Naive thymus-derived CD4-positive, alpha-beta T cell (primary cell): ENCODE results near the gene CFHR4. TPM values are rescaled to one million over a fixed set of nuclear protein-coding genes. Genes with fewer than 3 reads are reported as not detected.
"Not testable (repeated sequence)": the region's sequence is repeated elsewhere in the genome, so short reads cannot be mapped to it uniquely, and the experiment has no call there.

Experiments used
- ATAC-seq: fragments of 150-1000 bp; cut with Tn5 transposase; 2 replicates; pipeline ENCODE4 v1.10.0; 2021; ENCODE audit warnings: mild to moderate bottlenecking, moderate library complexity
- CTCF ChIA-PET: fragments of 350-600 bp; sonication (Branson Sonifier 250); formaldehyde crosslinking; loops from one replicate; lab custom pipeline; 2021; ENCODE audit warnings: antibody characterized with exemption; lab: Charles Lee
- POLR2A ChIA-PET: fragments of 350-600 bp; sonication (Branson Sonifier 250); formaldehyde crosslinking; loops from one replicate; lab custom pipeline; 2021; ENCODE audit warnings: antibody characterized with exemption, inconsistent platforms; lab: Charles Lee
- DNase-seq, 9 donors: peaks; one replicate each; pipeline versions ENCODE4 v3.0.0 to v3.0.0-alpha.2; 2020 to 2022; ENCODE audit warnings: mixed read lengths in 1 of 9
- H3K27ac ChIP-seq: one replicate; pipeline ENCODE4 v1.7.0; 2013; ENCODE audit warnings: mild to moderate bottlenecking, low read depth, low read length, moderate library complexity
- H3K27me3 ChIP-seq, 2 donors: one replicate each; pipeline ENCODE4 v1.7.0; 2013; ENCODE audit warnings: low read length in 2 of 2, mild to moderate bottlenecking in 2 of 2, moderate library complexity in 2 of 2; ENCODE audit not compliant: control insufficient read depth in 2 of 2, insufficient read depth in 2 of 2
- H3K36me3 ChIP-seq, 3 experiments: 1 replicate in 2 of 3; 2 replicates in 1 of 3; pipeline ENCODE4 v1.7.0; 2013; ENCODE audit warnings: low read length in 3 of 3, mild to moderate bottlenecking in 3 of 3, moderate library complexity in 1 of 3; ENCODE audit not compliant: insufficient read depth in 3 of 3, control insufficient read depth in 2 of 3
- H3K4me1 ChIP-seq, 2 donors: one replicate each; pipeline ENCODE4 v1.7.0; 2013; ENCODE audit warnings: low read length in 2 of 2, mild to moderate bottlenecking in 2 of 2, moderate library complexity in 1 of 2; ENCODE audit not compliant: control insufficient read depth in 2 of 2, insufficient read depth in 2 of 2
- H3K4me3 ChIP-seq: 2 replicates; pipeline ENCODE4 v1.7.0; 2013; ENCODE audit warnings: mild to moderate bottlenecking, low read length
- H3K9me3 ChIP-seq, 3 experiments: 1 replicate in 2 of 3; 2 replicates in 1 of 3; pipeline ENCODE4 v1.7.0; 2013; ENCODE audit warnings: low read length in 3 of 3; ENCODE audit not compliant: control insufficient read depth in 2 of 3
- H3K27ac Mint-ChIP-seq, 9 donors: one replicate each; pipeline ENCODE4 v1.8.0; 2020 to 2022; ENCODE audit warnings: mixed read lengths in 9 of 9, mild to moderate bottlenecking in 8 of 9, moderate library complexity in 5 of 9, inconsistent platforms in 2 of 9
- H3K27me3 Mint-ChIP-seq, 5 donors: one replicate each; pipeline ENCODE4 v1.8.0; 2021 to 2022; ENCODE audit warnings: mixed read lengths in 5 of 5, mild to moderate bottlenecking in 1 of 5
- H3K36me3 Mint-ChIP-seq, 5 donors: one replicate each; pipeline ENCODE4 v1.8.0; 2020 to 2022; ENCODE audit warnings: mixed read lengths in 5 of 5, mild to moderate bottlenecking in 3 of 5, inconsistent platforms in 1 of 5
- H3K4me1 Mint-ChIP-seq, 7 donors: one replicate each; pipeline ENCODE4 v1.8.0; 2020 to 2022; ENCODE audit warnings: mixed read lengths in 7 of 7, mild to moderate bottlenecking in 3 of 7, inconsistent platforms in 1 of 7
- H3K4me3 Mint-ChIP-seq, 10 donors: one replicate each; pipeline ENCODE4 v1.8.0; 2020 to 2022; ENCODE audit warnings: mild to moderate bottlenecking in 10 of 10, mixed read lengths in 10 of 10, moderate library complexity in 6 of 10, inconsistent platforms in 2 of 10
- H3K9me3 Mint-ChIP-seq, 11 donors: one replicate each; pipeline ENCODE4 v1.8.0; 2020 to 2022; ENCODE audit warnings: mixed read lengths in 11 of 11, mild to moderate bottlenecking in 4 of 11, inconsistent platforms in 1 of 11, moderate library complexity in 1 of 11
- intact Hi-C, 2 donors: fragments of 100-400 bp; cut with micrococcal nuclease; formaldehyde crosslinking; loops; one replicate each; pipeline ENCODE4 v1.15.1; 2023
- polyA plus RNA-seq, 2 donors: library from polyadenylated mRNA; unstranded; fragments of 300-500 nt; fragmentation: Illumina TruSeq; gene quantifications; one replicate each; pipeline ENCODE4 v1.2.3, GENCODE V29; 2021
- total RNA-seq, 6 experiments: library from RNA in 5 of 6; stranded (reverse) in 5 of 6; gene quantifications; 1 replicate in 5 of 6; 2 replicates in 1 of 6; pipeline ENCODE4 v1.2.3 and lab custom pipeline; 2021 to 2026

Gene CFHR4
- total and polyA plus RNA-seq, 7 experiments from 2014 or later = not detected

GRCh38 chr1:196891251-196891650 lies 3.4 kb downstream of the CFHR4 start:
- H3K27ac Mint-ChIP-seq = no peak overlapping the region
- ATAC-seq (no peak), DNase-seq (no peak)
- Histone ChIP-seq H3K27ac (no peak overlapping the region), H3K9me3 (no peaks in the 10 kb centered on the region), H3K36me3 (no peaks in the 10 kb centered on the region), H3K4me1 (no peaks in the 10 kb centered on the region), H3K27me3 (no peaks in the 10 kb centered on the region), H3K4me3 (no peak overlapping the region)
- no peak overlapping the region for H3K4me3 Mint-ChIP-seq
- intact Hi-C loops = no loop called here
- H3K36me3 Mint-ChIP-seq = no peaks in the 10 kb centered on the region
- peaks cover 0 to 12% (median under 1%) of the 10 kb centered on the region in 5 donors for H3K27me3 Mint-ChIP-seq
- POLR2A ChIA-PET = no interaction called here
- CTCF ChIA-PET = no interaction called here
- peaks cover 0 to 10% (median 1%) of the 10 kb centered on the region in 11 donors for H3K9me3 Mint-ChIP-seq
- no peaks in the 10 kb centered on the region for H3K4me1 Mint-ChIP-seq

GRCh38 chr1:196896355-196896754 lies 8.5 kb downstream of the CFHR4 start:
- Histone ChIP-seq H3K4me3 (no peak overlapping the region), H3K27me3 (no peaks in the 10 kb centered on the region), H3K27ac (no peak overlapping the region), H3K9me3 (no peaks in the 10 kb centered on the region), H3K36me3 (no peaks in the 10 kb centered on the region), H3K4me1 (no peaks in the 10 kb centered on the region)
- no peak for DNase-seq
- H3K9me3 Mint-ChIP-seq = peaks cover 0 to 6% (median 0%) of the 10 kb centered on the region in 11 donors
- CTCF ChIA-PET = no interaction called here
- intact Hi-C loops = no loop called here
- H3K4me3 Mint-ChIP-seq = no peak overlapping the region
- POLR2A ChIA-PET = no interaction called here
- H3K36me3 Mint-ChIP-seq = peaks cover 0 to 4% (median 0%) of the 10 kb centered on the region in 5 donors
- H3K4me1 Mint-ChIP-seq = no peaks in the 10 kb centered on the region
- H3K27ac Mint-ChIP-seq = no peak overlapping the region
- no peak for ATAC-seq
- peaks cover 12 to 26% (median 23%) of the 10 kb centered on the region in 5 donors for H3K27me3 Mint-ChIP-seq

GRCh38 chr1:196897158-196897828 lies 9.4 kb downstream of the CFHR4 start:
- DNase-seq = no peak
- no peaks in the 10 kb centered on the region for H3K36me3 ChIP-seq
- H3K27ac ChIP-seq = no peak overlapping the region
- ChIA-PET CTCF (no interaction called here), POLR2A (no interaction called here)
- H3K4me1 ChIP-seq = no peaks in the 10 kb centered on the region
- ATAC-seq = no peak
- H3K27me3 ChIP-seq = no peaks in the 10 kb centered on the region
- H3K9me3 ChIP-seq = no peaks in the 10 kb centered on the region
- intact Hi-C loops = no loop called here
- Mint-ChIP-seq H3K27me3 (peaks cover 12 to 28% (median 23%) of the 10 kb centered on the region in 5 donors), H3K9me3 (peaks cover 0 to 6% (median 0%) of the 10 kb centered on the region in 11 donors), H3K4me1 (no peaks in the 10 kb centered on the region), H3K27ac (no peak overlapping the region), H3K4me3 (no peak overlapping the region), H3K36me3 (peaks cover 0 to 4% (median 0%) of the 10 kb centered on the region in 5 donors)
- no peak overlapping the region for H3K4me3 ChIP-seq

- ATAC-seq = no peak
- no peak overlapping the region for H3K4me3 ChIP-seq
- no peaks in the 10 kb centered on the region for H3K27me3 ChIP-seq
- no peaks in the 10 kb centered on the region for H3K36me3 ChIP-seq
- ChIA-PET POLR2A (no interaction called here), CTCF (no interaction called here)
- DNase-seq = no peak
- intact Hi-C loops = no loop called here
- H3K4me1 ChIP-seq = no peaks in the 10 kb centered on the region
- Mint-ChIP-seq H3K9me3 (peaks cover 0 to 3% (median 0%) of the 10 kb centered on the region in 11 donors), H3K36me3 (peaks cover 0 to 4% (median 0%) of the 10 kb centered on the region in 5 donors), H3K4me1 (no peaks in the 10 kb centered on the region), H3K27ac (no peak overlapping the region), H3K27me3 (peaks cover 6 to 22% (median 13%) of the 10 kb centered on the region in 5 donors), H3K4me3 (no peak overlapping the region)
- H3K27ac ChIP-seq = no peak overlapping the region
- H3K9me3 ChIP-seq = no peaks in the 10 kb centered on the region
Observed at GRCh38 chr1:196902344-196902743, 14.5 kb downstream of the CFHR4 start.

GRCh38 chr1:196910215-196910614 lies 22.4 kb downstream of the CFHR4 start:
- Histone ChIP-seq H3K4me1 (no peaks in the 10 kb centered on the region), H3K27ac (no peak overlapping the region), H3K4me3 (no peak overlapping the region), H3K9me3 (no peaks in the 10 kb centered on the region), H3K27me3 (no peaks in the 10 kb centered on the region), H3K36me3 (no peaks in the 10 kb centered on the region)
- intact Hi-C loops = no loop called here
- peaks cover 0 to 7% (median 0%) of the 10 kb centered on the region in 5 donors for H3K27me3 Mint-ChIP-seq
- no peaks in the 10 kb centered on the region for H3K4me1 Mint-ChIP-seq
- DNase-seq (no peak), ATAC-seq (no peak)
- H3K27ac Mint-ChIP-seq = no peak overlapping the region
- ChIA-PET CTCF (no interaction called here), POLR2A (no interaction called here)
- peaks cover 0 to 4% (median 0%) of the 10 kb centered on the region in 11 donors for H3K9me3 Mint-ChIP-seq
- no peak overlapping the region for H3K4me3 Mint-ChIP-seq
- H3K36me3 Mint-ChIP-seq = no peaks in the 10 kb centered on the region

- H3K9me3 ChIP-seq, POLR2A ChIA-PET, DNase-seq, H3K27ac Mint-ChIP-seq, H3K27me3 ChIP-seq, ATAC-seq, H3K4me3 ChIP-seq, H3K4me3 Mint-ChIP-seq, H3K27me3 Mint-ChIP-seq, H3K4me1 ChIP-seq, H3K36me3 ChIP-seq, H3K27ac ChIP-seq, H3K4me1 Mint-ChIP-seq, H3K36me3 Mint-ChIP-seq, intact Hi-C loops, H3K9me3 Mint-ChIP-seq, CTCF ChIA-PET: not testable (repeated sequence)
Observed at GRCh38 chr1:196912283-196912682, 24.4 kb downstream of the CFHR4 start.

GRCh38 chr1:196926839-196927238 lies 39.0 kb downstream of the CFHR4 start:
- H3K27ac Mint-ChIP-seq, H3K4me1 ChIP-seq, H3K4me3 Mint-ChIP-seq, H3K27ac ChIP-seq, H3K4me3 ChIP-seq, CTCF ChIA-PET, H3K4me1 Mint-ChIP-seq, POLR2A ChIA-PET, intact Hi-C loops, DNase-seq, H3K36me3 ChIP-seq, H3K9me3 ChIP-seq, H3K27me3 ChIP-seq, H3K36me3 Mint-ChIP-seq, H3K27me3 Mint-ChIP-seq, ATAC-seq: not testable (repeated sequence)
- H3K9me3 Mint-ChIP-seq = peaks cover 0 to 18% (median 5%) of the 10 kb centered on the region in 11 donors
